GM21526 (cell line): ENCODE measurements around the gene ANKRD33.
"Not testable (repeated sequence)": the region's sequence is repeated elsewhere in the genome, so short reads cannot be mapped to it uniquely, and the experiment has no call there.

Experiments
- ATAC-seq: cut with Tn5 transposase; IDR thresholded peaks from one replicate; pipeline ENCODE4 v1.9.1; 2021; ENCODE audit warnings: moderate library complexity; ENCODE audit not compliant: unreplicated experiment, low FRiP score

ANKRD33 gene

GRCh38 chr12:51873251-51873994 is 14.5 kb upstream of the ANKRD33 start:
- ATAC-seq, result no peak

GRCh38 chr12:51874000-51874399 is 13.9 kb upstream of the ANKRD33 start:
- no peak for ATAC-seq

- no peak for ATAC-seq
Measured at GRCh38 chr12:51874486-51874885, 13.4 kb upstream of the ANKRD33 start.

DNA sequence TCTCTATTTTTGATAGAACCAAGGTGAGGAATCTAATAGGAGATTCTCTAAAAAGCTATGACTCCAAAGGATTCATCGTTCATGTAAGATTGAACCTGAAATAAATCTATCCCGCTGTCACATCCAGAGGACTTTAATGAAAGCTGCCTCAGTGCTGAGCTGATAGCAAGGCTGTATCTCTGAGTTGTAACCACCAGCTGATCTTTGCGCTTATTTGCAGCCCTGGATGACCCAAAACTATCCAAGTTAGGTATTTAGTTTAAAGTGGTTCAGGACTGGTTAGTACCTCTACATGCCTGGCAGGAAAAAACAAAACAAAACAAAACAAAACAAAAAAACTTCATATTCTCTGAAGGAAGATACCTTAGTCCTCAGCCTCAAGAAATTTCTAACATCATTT is 8.8 kb upstream of the ANKRD33 start:
- no peak for ATAC-seq

DNA sequence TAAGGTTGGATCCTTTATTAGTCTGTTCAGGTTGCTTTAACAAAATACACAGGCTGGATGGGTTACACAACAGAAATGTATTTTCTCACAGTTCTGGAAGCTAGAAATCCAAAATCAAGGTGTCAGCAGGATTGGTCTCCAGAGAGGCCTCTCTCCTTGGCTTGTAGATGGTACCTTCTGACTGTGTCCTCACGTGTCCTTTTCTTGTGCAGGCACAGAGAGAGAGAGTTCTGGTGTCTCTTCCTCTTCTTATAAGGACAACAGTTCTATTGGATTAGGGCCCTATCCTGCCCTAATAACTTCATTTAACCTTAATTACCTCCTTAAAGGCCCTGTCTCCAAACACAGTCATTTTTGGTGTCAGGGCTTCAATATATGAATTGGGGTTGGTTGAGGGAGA is 4.6 kb upstream of the ANKRD33 start:
- no peak for ATAC-seq

DNA sequence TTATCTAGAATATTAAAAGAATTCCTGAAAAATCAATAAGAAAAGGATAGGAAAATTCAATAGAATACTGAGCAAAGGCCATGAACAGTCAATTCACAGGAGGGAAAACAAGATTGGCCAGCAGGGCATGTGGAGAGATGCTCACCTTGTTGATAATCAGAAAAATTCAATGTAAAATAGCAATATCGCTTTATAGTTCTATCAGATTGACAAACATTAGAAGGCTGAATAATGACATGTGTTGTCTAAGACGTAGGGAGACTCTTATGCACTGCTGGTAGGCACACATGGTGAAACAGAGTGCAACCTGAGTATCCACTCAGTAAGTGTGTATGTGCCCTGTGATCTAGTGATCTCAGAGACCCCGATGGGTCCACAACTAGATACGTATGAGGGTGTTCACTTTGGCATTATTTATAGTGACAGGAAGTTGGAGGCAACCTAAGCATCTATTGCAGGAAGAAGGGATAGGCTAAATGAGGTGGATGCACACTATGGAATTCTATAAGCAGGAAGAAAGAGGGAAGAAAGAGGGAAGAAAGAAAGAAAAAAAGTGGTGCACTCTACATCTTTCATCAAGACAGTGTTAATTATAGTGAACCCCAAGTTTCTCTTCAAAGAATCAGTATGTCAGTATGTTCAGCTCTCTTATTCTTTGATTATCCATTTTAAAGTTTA is 3.8 kb upstream of the ANKRD33 start:
- no peak for ATAC-seq

DNA sequence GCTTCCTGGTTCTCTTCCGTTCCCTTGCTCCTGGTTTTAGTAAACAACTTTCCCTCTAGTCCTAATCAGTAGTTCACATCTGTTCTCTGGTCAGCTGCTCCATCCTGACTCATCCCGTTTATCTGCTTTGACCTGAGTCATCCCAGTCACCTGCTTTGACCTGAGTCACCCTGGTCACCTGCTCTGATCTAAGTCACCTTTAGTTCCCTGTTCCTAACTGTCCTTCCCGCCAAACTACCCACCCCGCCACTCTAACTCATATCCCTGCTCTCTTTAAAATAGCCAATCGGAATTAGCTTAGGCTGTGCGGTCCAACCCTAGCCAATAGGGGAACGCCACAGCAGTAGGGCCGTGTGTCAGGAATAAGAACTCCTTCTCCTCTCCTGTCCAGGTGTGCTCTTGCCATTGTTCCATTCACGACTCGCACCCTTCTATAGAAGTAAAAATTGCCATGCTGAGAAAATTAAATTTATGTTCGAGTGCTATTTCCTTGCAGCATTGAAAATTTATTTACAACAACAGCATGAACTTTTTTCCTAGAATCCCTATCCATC is 3.1 kb upstream of the ANKRD33 start:
- no peak for ATAC-seq

GRCh38 chr12:51885294-51886020 is 2.4 kb upstream of the ANKRD33 start:
- ATAC-seq, result not testable (repeated sequence)

DNA sequence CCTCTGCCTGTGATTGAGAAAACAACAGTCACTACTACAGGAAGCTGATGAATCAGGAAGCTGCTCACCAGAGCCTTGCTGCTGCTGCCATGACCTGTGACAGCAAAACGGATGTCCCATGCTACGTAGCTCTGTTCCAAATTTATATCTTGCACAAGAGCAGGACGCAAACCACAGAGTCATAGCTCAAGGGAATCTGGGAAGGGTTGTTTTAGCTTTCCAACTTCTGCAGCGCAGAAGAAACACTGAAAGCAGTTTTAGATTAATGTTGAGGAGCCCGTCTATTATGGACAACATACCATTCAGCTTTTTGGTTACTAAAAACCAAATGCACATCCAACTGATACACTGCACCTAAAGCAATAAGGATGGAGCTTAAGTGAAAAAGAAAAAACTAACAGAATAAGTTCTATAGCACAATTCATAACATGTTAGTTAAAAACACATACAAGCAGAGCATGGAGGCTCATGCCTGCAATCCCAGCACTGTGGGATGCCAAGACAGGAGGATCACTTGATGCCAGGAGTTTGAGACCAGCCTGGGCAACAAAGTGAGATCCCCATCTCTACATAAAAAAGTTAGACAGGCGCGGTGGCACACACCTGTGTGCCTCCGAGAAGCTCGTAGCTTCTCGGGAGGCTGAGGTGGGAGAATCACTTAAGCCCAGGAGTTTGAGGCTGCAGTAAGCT is 1.7 kb upstream of the ANKRD33 start:
- ATAC-seq, result no peak

GRCh38 chr12:51888316-51889215 is 663 bp downstream of the ANKRD33 start:
- ATAC-seq, result no peak

GRCh38 chr12:51889216-51890132 is 1.6 kb downstream of the ANKRD33 start:
- ATAC-seq, result no peak

DNA sequence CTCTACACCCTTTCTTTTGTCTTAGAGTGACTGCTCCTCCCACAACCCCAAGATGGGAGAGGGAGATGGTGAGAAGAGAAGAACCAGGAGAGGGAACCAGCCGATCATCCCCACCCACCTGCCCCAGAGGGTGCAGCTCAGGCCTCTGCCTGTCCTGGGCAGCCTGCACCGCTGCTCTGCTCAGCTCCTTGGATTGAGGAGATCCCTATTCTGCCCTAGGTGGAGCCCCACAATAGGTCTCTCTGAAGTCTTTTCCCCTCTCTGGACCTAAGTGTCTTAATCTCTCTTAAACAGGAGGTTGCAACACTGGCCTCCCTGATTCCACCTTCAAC is 2.2 kb downstream of the ANKRD33 start:
- ATAC-seq, result no peak

DNA sequence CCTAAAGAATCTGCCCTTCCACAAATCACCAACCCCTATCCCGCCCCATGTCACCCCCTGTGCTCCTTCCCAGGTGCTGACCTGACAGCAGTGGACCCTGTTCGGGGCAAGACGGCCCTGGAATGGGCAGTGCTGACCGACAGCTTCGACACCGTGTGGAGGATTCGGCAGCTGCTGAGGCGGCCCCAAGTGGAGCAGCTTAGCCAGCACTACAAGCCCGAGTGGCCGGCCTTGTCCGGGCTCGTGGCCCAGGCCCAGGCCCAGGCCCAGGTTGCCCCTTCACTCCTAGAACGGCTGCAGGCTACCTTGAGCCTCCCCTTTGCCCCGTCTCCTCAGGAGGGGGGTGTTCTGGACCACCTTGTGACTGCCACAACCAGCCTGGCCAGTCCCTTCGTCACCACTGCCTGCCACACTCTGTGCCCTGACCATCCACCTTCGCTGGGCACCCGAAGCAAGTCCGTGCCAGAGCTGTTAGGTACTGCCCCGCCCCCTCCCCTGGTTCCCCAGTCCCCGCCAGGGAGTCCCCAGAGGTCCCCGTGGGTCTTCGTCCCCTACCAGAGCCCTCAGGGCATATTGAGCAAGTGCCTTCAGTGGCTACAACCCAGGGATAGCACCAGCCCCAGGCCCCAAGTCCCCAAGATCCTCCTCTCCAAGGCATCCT is 2.7 kb downstream of the ANKRD33 start:
- ATAC-seq, result no peak

DNA sequence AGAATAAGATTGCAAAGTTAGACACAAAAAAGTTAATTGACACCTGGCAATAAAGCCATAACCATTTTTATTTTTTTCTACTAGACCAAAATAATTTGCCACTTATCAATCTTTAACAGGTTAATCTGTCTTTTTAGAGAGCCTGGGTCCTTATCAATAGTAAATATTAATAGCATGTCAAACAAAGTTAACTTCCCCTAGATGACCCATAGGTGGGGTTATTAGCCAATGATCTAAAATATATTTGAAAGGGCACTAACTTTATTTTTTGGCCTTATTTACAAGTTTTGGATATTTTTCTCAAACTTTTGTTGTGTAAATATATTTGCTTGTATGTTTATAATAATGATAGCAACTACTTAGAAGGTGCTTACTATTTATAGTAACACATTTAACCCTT is 3.9 kb downstream of the ANKRD33 start:
- no peak for ATAC-seq

DNA sequence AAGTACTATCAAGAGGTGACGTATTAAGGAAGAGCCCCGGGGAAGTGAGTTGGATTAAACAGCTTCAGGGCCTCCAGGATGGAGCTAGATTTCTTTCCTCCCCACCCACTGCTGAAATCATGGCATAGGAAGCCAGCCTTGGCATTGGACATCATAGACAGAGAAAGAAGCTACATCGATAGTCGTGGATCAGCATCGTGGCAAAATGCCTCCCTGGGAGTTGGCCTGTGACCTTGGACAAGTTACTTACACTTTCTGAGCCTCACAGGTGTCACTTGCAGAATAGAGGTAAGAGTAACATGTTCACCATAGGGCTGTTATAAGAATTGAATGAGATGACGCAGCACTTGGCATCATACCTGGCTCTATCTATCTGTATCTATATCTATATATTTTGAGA is 5.9 kb downstream of the ANKRD33 start:
- ATAC-seq, result no peak

GRCh38 chr12:51895378-51896135 is 7.7 kb downstream of the ANKRD33 start:
- ATAC-seq, result no peak

- ATAC-seq, result no peak
Measured at GRCh38 chr12:51896236-51896635, 8.3 kb downstream of the ANKRD33 start.

GRCh38 chr12:51897181-51897580 is 9.3 kb downstream of the ANKRD33 start:
- ATAC-seq, result no peak
